ENCODE measurements around the gene SEC14L5.

- no peak for TF ChIP-seq POLR2A (IDR thresholded peaks at IDR 0.05)
- TF ChIP-seq EP300 (IDR thresholded peaks at IDR 0.05), result no peak
- TF ChIP-seq, protein P1, sequence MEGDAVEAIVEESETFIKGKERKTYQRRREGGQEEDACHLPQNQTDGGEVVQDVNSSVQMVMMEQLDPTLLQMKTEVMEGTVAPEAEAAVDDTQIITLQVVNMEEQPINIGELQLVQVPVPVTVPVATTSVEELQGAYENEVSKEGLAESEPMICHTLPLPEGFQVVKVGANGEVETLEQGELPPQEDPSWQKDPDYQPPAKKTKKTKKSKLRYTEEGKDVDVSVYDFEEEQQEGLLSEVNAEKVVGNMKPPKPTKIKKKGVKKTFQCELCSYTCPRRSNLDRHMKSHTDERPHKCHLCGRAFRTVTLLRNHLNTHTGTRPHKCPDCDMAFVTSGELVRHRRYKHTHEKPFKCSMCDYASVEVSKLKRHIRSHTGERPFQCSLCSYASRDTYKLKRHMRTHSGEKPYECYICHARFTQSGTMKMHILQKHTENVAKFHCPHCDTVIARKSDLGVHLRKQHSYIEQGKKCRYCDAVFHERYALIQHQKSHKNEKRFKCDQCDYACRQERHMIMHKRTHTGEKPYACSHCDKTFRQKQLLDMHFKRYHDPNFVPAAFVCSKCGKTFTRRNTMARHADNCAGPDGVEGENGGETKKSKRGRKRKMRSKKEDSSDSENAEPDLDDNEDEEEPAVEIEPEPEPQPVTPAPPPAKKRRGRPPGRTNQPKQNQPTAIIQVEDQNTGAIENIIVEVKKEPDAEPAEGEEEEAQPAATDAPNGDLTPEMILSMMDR (IDR thresholded peaks at IDR 0.05), result no peak
Measured at GRCh38 chr16:4914528-4915225, 43.5 kb upstream of the SEC14L5 start.

Data from ovary (tissue), 3 donors.